ENCODE data around the gene FKBP1A.
"Not testable (repeated sequence)": the region's sequence is repeated elsewhere in the genome, so short reads cannot be mapped to it uniquely, and the experiment has no call there.

GRCh38 chr20:1398185-1398584 lies 5.3 kb upstream of the FKBP1A start:
- not testable (repeated sequence) for TF ChIP-seq CTCF (IDR thresholded peaks at IDR 0.05; ENCODE audit: low read depth, low read length); EZH2phosphoT487 (IDR thresholded peaks at IDR 0.05; ENCODE audit: low read depth)

Measured in OCI-LY3 (cell line).